CD14-positive monocyte (primary cell): ENCODE data around the gene CHRNB4. TPM values are rescaled to one million over a fixed set of nuclear protein-coding genes. Genes with fewer than 3 reads are reported as not detected.

Experiments used
- DNase-seq, 3 donors: peaks; one replicate each; pipeline ENCODE4 v3.0.0-alpha.2; 2011 to 2022
- H2AFZ ChIP-seq: 2 replicates; pipeline ENCODE4 v1.6.0; 2012; ENCODE audit warnings: mild to moderate bottlenecking, low read depth, low read length, inconsistent platforms; ENCODE audit not compliant: insufficient read depth, poor library complexity, severe bottlenecking
- H3K27ac ChIP-seq, 2 donors: 1 replicate in 1 of 2; 2 replicates in 1 of 2; pipeline ENCODE4 v1.5.1; 2012 to 2013; ENCODE audit warnings: low read length in 2 of 2, control low read depth in 1 of 2, inconsistent platforms in 1 of 2, low read depth in 1 of 2, mild to moderate bottlenecking in 1 of 2
- H3K27me3 ChIP-seq, 2 donors: one replicate each; pipeline versions ENCODE4 v1.6.0 to v1.6.1; 2011 to 2013; ENCODE audit warnings: low read length in 2 of 2; ENCODE audit not compliant: control insufficient read depth in 2 of 2, insufficient read depth in 2 of 2
- H3K36me3 ChIP-seq, 2 donors: replicated peaks in 1 of 2; 1 replicate in 1 of 2; 2 replicates in 1 of 2; pipeline versions ENCODE4 v1.5.1 to v1.6.1; 2012 to 2013; ENCODE audit warnings: low read length in 2 of 2, control low read depth in 1 of 2, inconsistent platforms in 1 of 2, mild to moderate bottlenecking in 1 of 2; ENCODE audit not compliant: insufficient read depth in 2 of 2, control insufficient read depth in 1 of 2
- H3K4me1 ChIP-seq, 2 donors: 1 replicate in 1 of 2; 2 replicates in 1 of 2; pipeline versions ENCODE4 v1.5.1 to v1.6.1; 2012 to 2013; ENCODE audit warnings: low read length in 2 of 2, control low read depth in 1 of 2, inconsistent platforms in 1 of 2, mild to moderate bottlenecking in 1 of 2, moderate library complexity in 1 of 2; ENCODE audit not compliant: insufficient read depth in 2 of 2, control insufficient read depth in 1 of 2
- H3K4me2 ChIP-seq: replicated peaks from 2 replicates; pipeline ENCODE3; 2012; ENCODE audit warnings: low read length, moderate library complexity, mild to moderate bottlenecking; ENCODE audit not compliant: poor library complexity, severe bottlenecking; ENCODE audit errors: extremely low read depth
- H3K4me3 ChIP-seq, 3 experiments: fragments of 200-600 bp in 1 of 3; sonication (generic) in 1 of 3; replicated peaks in 1 of 3; 1 replicate in 2 of 3; 2 replicates in 1 of 3; pipeline ENCODE4 v1.5.1; 2011 to 2013; ENCODE audit warnings: low read length in 3 of 3, mild to moderate bottlenecking in 3 of 3, control low read depth in 2 of 3, low read depth in 2 of 3, inconsistent platforms in 1 of 3, moderate library complexity in 1 of 3
- H3K79me2 ChIP-seq: 2 replicates; pipeline ENCODE4 v1.6.0; 2012; ENCODE audit warnings: mild to moderate bottlenecking, control low read depth, inconsistent platforms, low read length, moderate library complexity; ENCODE audit not compliant: insufficient read depth
- H3K9ac ChIP-seq: 2 replicates; pipeline ENCODE4 v1.6.0; 2017; ENCODE audit warnings: low read length, mild to moderate bottlenecking; ENCODE audit not compliant: insufficient read depth, poor library complexity, severe bottlenecking
- H3K9me3 ChIP-seq, 2 donors: replicated peaks in 1 of 2; 1 replicate in 1 of 2; 2 replicates in 1 of 2; pipeline versions ENCODE4 v1.5.1 to v1.6.1; 2012 to 2013; ENCODE audit warnings: low read length in 2 of 2, control low read depth in 1 of 2; ENCODE audit not compliant: control insufficient read depth in 1 of 2, insufficient read depth in 1 of 2
- H4K20me1 ChIP-seq: 2 replicates; pipeline ENCODE4 v1.6.0; 2012; ENCODE audit warnings: mild to moderate bottlenecking, low read length, control low read depth, moderate library complexity; ENCODE audit not compliant: insufficient read depth
- H3K27ac Mint-ChIP-seq, 7 donors: one replicate each; pipeline ENCODE4 v1.8.0; 2020; ENCODE audit warnings: mild to moderate bottlenecking in 7 of 7, mixed read lengths in 7 of 7, moderate library complexity in 6 of 7, inconsistent platforms in 2 of 7
- H3K27me3 Mint-ChIP-seq, 3 donors: one replicate each; pipeline ENCODE4 v1.8.0; 2021 to 2022; ENCODE audit warnings: low read depth in 3 of 3, mild to moderate bottlenecking in 3 of 3, mixed read lengths in 3 of 3, moderate library complexity in 3 of 3, inconsistent platforms in 1 of 3
- H3K36me3 Mint-ChIP-seq, 2 donors: one replicate each; pipeline ENCODE4 v1.8.0; 2020; ENCODE audit warnings: mixed read lengths in 2 of 2, inconsistent platforms in 1 of 2, mild to moderate bottlenecking in 1 of 2
- H3K4me1 Mint-ChIP-seq: one replicate; pipeline ENCODE4 v1.8.0; 2020; ENCODE audit warnings: mild to moderate bottlenecking, mixed read lengths
- H3K4me3 Mint-ChIP-seq, 2 donors: one replicate each; pipeline ENCODE4 v1.8.0; 2020; ENCODE audit warnings: mild to moderate bottlenecking in 2 of 2, mixed read lengths in 2 of 2, moderate library complexity in 1 of 2
- H3K9me3 Mint-ChIP-seq, 7 donors: one replicate each; pipeline ENCODE4 v1.8.0; 2020 to 2022; ENCODE audit warnings: mixed read lengths in 7 of 7, mild to moderate bottlenecking in 6 of 7, moderate library complexity in 6 of 7, inconsistent platforms in 2 of 7
- WGBS: methylation state at CpG from one replicate; pipeline ENCODE4 v1.1.5; 2013; ENCODE audit warnings: missing lambda C conversion rate; ENCODE audit not compliant: insufficient coverage; 5-methylcytosine and 5-hydroxymethylcytosine counted together
- intact Hi-C, 2 donors: fragments of 100-400 bp; cut with micrococcal nuclease; formaldehyde crosslinking; loops; one replicate each; pipeline versions ENCODE4 v1.15.0 to v1.15.1; 2023
- polyA plus RNA-seq, 3 donors: library from polyadenylated mRNA; depleted of rRNA in 1 of 3; unstranded in 2 of 3; stranded (reverse) in 1 of 3; fragments of 300-500 nt in 2 of 3; fragments of >200 nt in 1 of 3; fragmentation: Illumina TruSeq in 2 of 3; gene quantifications; 1 replicate in 2 of 3; 2 replicates in 1 of 3; pipeline ENCODE4 v1.2.3, GENCODE V29; 2012 to 2021
- TF ChIP-seq, protein P1 (sequence below): fragments of 200-600 bp; IDR thresholded peaks from one replicate; pipeline ENCODE4 v1.8.0; 2022; ENCODE audit warnings: antibody characterized with exemption, mild to moderate bottlenecking

CHRNB4 gene
- polyA plus RNA-seq, 3 donors: not detected

- no peaks in the 10 kb centered on the region for H3K36me3 Mint-ChIP-seq
- Histone ChIP-seq H3K27ac (no peak overlapping the region), H3K4me2 (no peak overlapping the region), H3K4me3 (no peak overlapping the region), H2AFZ (no peak overlapping the region), H3K9me3 (no peaks in the 10 kb centered on the region), H3K4me1 (no peaks in the 10 kb centered on the region), H3K9ac (no peak overlapping the region), H4K20me1 (no peaks in the 10 kb centered on the region), H3K27me3 (no peaks in the 10 kb centered on the region), H3K36me3 (no peaks in the 10 kb centered on the region), H3K79me2 (no peaks in the 10 kb centered on the region)
- H3K27ac Mint-ChIP-seq: no peak overlapping the region
- 75% methylated on average over 5 of the region's 5 CpGs for WGBS
- H3K4me1 Mint-ChIP-seq: peaks cover 2% of the 10 kb centered on the region
- H3K4me3 Mint-ChIP-seq: no peak overlapping the region
- H3K9me3 Mint-ChIP-seq: no peaks in the 10 kb centered on the region
- intact Hi-C loops: no loop called here
- no peak for DNase-seq
- H3K27me3 Mint-ChIP-seq: peaks cover 2 to 7% (median 2%) of the 10 kb centered on the region in 3 donors
- TF ChIP-seq, protein P1, sequence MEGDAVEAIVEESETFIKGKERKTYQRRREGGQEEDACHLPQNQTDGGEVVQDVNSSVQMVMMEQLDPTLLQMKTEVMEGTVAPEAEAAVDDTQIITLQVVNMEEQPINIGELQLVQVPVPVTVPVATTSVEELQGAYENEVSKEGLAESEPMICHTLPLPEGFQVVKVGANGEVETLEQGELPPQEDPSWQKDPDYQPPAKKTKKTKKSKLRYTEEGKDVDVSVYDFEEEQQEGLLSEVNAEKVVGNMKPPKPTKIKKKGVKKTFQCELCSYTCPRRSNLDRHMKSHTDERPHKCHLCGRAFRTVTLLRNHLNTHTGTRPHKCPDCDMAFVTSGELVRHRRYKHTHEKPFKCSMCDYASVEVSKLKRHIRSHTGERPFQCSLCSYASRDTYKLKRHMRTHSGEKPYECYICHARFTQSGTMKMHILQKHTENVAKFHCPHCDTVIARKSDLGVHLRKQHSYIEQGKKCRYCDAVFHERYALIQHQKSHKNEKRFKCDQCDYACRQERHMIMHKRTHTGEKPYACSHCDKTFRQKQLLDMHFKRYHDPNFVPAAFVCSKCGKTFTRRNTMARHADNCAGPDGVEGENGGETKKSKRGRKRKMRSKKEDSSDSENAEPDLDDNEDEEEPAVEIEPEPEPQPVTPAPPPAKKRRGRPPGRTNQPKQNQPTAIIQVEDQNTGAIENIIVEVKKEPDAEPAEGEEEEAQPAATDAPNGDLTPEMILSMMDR: no peak
Measured at GRCh38 chr15:78662028-78662427, 21.0 kb upstream of the CHRNB4 start.

GRCh38 chr15:78661001-78661400, 20.0 kb upstream of the CHRNB4 start:
- Mint-ChIP-seq H3K27ac (no peak overlapping the region), H3K9me3 (no peaks in the 10 kb centered on the region), H3K4me3 (no peak overlapping the region), H3K4me1 (peaks cover 2% of the 10 kb centered on the region), H3K36me3 (no peaks in the 10 kb centered on the region), H3K27me3 (peaks cover 1 to 2% (median 2%) of the 10 kb centered on the region in 3 donors)
- intact Hi-C loops: no loop called here
- no peak for DNase-seq
- no peak overlapping the region for H2AFZ ChIP-seq
- no peaks in the 10 kb centered on the region for H3K27me3 ChIP-seq
- no peaks in the 10 kb centered on the region for H3K4me1 ChIP-seq
- no peaks in the 10 kb centered on the region for H3K79me2 ChIP-seq
- no peak overlapping the region for H3K9ac ChIP-seq
- TF ChIP-seq, protein P1: no peak
- H3K27ac ChIP-seq: no peak overlapping the region
- over 99% methylated on average over 16 of the region's 19 CpGs for WGBS
- H3K4me2 ChIP-seq: no peak overlapping the region
- H3K36me3 ChIP-seq: no peaks in the 10 kb centered on the region
- no peak overlapping the region for H3K4me3 ChIP-seq
- H4K20me1 ChIP-seq: no peaks in the 10 kb centered on the region
- no peaks in the 10 kb centered on the region for H3K9me3 ChIP-seq
